ENCODE measurements around the gene BAHCC1.

GRCh38 chr17:81491181-81491581 is 95.9 kb downstream of the BAHCC1 start:
- TF ChIP-seq SP1 (CRISPR knock-in tag; conservative IDR thresholded peaks at IDR 0.05) (no peak), E2F1 (CRISPR knock-in tag; IDR thresholded peaks at IDR 0.05) (no peak), NFYB (CRISPR knock-in tag; conservative IDR thresholded peaks at IDR 0.05; ENCODE audit: low read depth) (no peak), RELA (CRISPR knock-in tag; IDR thresholded peaks at IDR 0.05; ENCODE audit: borderline replicate concordance) (no peak), CTCF (IDR thresholded peaks at IDR 0.05) (no peak), GABPB1 (CRISPR knock-in tag; IDR thresholded peaks at IDR 0.05) (no peak), ZNF219 (CRISPR knock-in tag; IDR thresholded peaks at IDR 0.05; ENCODE audit: borderline replicate concordance) (no peak), MAX (CRISPR knock-in tag; IDR thresholded peaks at IDR 0.05) (no peak)
